ENCODE results near the gene CHCHD2.

DNA sequence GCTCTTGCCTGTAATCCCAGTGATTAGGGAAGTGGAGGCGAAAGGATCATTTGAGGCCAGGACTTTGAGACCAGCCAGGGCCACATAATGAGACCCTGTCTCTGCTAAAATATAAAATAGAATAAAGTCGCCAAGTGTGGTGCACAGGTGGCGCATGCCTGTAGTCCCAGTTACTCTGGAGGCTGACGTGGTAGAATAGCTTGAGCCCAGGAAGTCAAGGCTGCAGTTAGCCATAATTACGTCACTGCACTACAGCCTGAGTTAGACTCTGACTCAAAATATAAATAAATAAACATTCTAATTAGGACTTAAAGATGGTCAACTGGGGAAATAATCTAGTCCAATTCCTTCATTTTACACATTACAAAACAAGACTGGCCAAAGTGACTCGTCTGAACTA, 768 bp downstream of the CHCHD2 start:
- TF ChIP-seq, protein P1, sequence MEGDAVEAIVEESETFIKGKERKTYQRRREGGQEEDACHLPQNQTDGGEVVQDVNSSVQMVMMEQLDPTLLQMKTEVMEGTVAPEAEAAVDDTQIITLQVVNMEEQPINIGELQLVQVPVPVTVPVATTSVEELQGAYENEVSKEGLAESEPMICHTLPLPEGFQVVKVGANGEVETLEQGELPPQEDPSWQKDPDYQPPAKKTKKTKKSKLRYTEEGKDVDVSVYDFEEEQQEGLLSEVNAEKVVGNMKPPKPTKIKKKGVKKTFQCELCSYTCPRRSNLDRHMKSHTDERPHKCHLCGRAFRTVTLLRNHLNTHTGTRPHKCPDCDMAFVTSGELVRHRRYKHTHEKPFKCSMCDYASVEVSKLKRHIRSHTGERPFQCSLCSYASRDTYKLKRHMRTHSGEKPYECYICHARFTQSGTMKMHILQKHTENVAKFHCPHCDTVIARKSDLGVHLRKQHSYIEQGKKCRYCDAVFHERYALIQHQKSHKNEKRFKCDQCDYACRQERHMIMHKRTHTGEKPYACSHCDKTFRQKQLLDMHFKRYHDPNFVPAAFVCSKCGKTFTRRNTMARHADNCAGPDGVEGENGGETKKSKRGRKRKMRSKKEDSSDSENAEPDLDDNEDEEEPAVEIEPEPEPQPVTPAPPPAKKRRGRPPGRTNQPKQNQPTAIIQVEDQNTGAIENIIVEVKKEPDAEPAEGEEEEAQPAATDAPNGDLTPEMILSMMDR (IDR thresholded peaks at IDR 0.05), result no peak
- no peak for TF ChIP-seq EZH2 (IDR thresholded peaks at IDR 0.05)

All from neural progenitor cell (in vitro differentiated cells).